Ishikawa (cell line): Measurements from ENCODE around the gene ABHD11.

Source experiments
- CEBPB ChIP-seq: IDR thresholded peaks from 2 replicates; pipeline ENCODE4 v1.6.1; 2012
- CREB1 ChIP-seq: IDR thresholded peaks from 2 replicates; pipeline ENCODE4 v1.6.1; 2012; ENCODE audit warnings: low read depth
- EGR1 ChIP-seq: IDR thresholded peaks from 2 replicates; pipeline ENCODE4 v1.6.1; 2012
- EP300 ChIP-seq: IDR thresholded peaks from 2 replicates; pipeline ENCODE4 v1.6.1; 2012; ENCODE audit warnings: borderline replicate concordance
- FOXM1 ChIP-seq: IDR thresholded peaks from 2 replicates; pipeline ENCODE4 v1.6.1; 2012; ENCODE audit warnings: low read depth, borderline replicate concordance
- NFIC ChIP-seq: IDR thresholded peaks from 2 replicates; pipeline ENCODE4 v1.6.1; 2012
- RAD21 ChIP-seq: IDR thresholded peaks from 2 replicates; pipeline ENCODE4 v1.6.1; 2012; ENCODE audit warnings: low read depth
- REST ChIP-seq: IDR thresholded peaks from 2 replicates; pipeline ENCODE4 v1.6.1; 2012; ENCODE audit warnings: low read depth, mild to moderate bottlenecking
- TAF1 ChIP-seq: IDR thresholded peaks from 2 replicates; pipeline ENCODE4 v1.6.1; 2012; ENCODE audit warnings: low read depth, mild to moderate bottlenecking
- TEAD4 ChIP-seq: IDR thresholded peaks from 2 replicates; pipeline ENCODE4 v1.6.1; 2012
- YY1 ChIP-seq: IDR thresholded peaks from 2 replicates; pipeline ENCODE4 v1.6.1; 2012; ENCODE audit warnings: low read depth
- TF ChIP-seq, protein P1 (sequence below): IDR thresholded peaks from 2 replicates; pipeline ENCODE4 v1.6.1; 2012
- TF ChIP-seq, protein P2 (sequence below): IDR thresholded peaks from 2 replicates; pipeline ENCODE4 v1.6.1; 2012

DNA sequence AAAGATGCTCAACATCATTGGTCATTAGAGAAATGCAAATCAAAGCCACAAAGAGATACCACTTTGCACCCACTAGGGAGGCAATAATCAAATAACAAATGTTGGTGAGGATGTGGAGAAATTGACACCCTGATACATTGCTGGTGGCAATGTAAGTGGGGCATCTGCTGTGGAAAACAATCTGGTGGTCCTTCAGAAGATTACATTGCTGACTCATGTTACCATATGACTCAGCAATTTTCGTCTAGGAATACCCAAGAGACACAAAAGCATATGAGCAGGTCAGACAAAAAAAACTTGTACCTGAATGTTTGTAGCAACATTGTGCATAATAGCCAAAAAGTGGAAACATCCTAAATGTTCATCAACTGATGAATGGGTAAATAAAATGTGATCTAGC, 36.3 kb upstream of the ABHD11 start:
- no peak for TF ChIP-seq FOXM1
- TF ChIP-seq NFIC, result no peak
- no peak for TF ChIP-seq RAD21
- no peak for TF ChIP-seq TAF1
- no peak for TF ChIP-seq CEBPB
- TF ChIP-seq, protein P1, sequence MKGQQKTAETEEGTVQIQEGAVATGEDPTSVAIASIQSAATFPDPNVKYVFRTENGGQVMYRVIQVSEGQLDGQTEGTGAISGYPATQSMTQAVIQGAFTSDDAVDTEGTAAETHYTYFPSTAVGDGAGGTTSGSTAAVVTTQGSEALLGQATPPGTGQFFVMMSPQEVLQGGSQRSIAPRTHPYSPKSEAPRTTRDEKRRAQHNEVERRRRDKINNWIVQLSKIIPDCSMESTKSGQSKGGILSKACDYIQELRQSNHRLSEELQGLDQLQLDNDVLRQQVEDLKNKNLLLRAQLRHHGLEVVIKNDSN, result no peak
- no peak for TF ChIP-seq EGR1
- TF ChIP-seq, protein P2, sequence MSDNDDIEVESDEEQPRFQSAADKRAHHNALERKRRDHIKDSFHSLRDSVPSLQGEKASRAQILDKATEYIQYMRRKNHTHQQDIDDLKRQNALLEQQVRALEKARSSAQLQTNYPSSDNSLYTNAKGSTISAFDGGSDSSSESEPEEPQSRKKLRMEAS, result no peak
- no peak for TF ChIP-seq EP300
- TF ChIP-seq CREB1, result no peak
- no peak for TF ChIP-seq YY1
- no peak for TF ChIP-seq REST
- no peak for TF ChIP-seq TEAD4
